A549 (cell line): ENCODE results near the gene ENO4.

Experiments
- CEBPB ChIP-seq, 2 experiments: fragments of >200 bp in 1 of 2; sonication (Bioruptor Twin) in 1 of 2; formaldehyde crosslinking in 1 of 2; IDR thresholded peaks; 2 replicates each; pipeline ENCODE4 v1.6.1; 2012 to 2016
- CTCF ChIP-seq: fragments of >200 bp; sonication (Bioruptor Twin); formaldehyde crosslinking; IDR thresholded peaks from 3 replicates; pipeline ENCODE4 v1.5.1; 2016
- EP300 ChIP-seq, 2 experiments: fragments of >200 bp; sonication (Bioruptor Twin); formaldehyde crosslinking; IDR thresholded peaks; 2 replicates in 1 of 2; 3 replicates in 1 of 2; pipeline ENCODE4 v1.6.1; 2016 to 2017
- JUNB ChIP-seq: fragments of >200 bp; sonication (Bioruptor Twin); formaldehyde crosslinking; IDR thresholded peaks from 2 replicates; pipeline ENCODE4 v1.6.1; 2016
- POLR2A ChIP-seq: IDR thresholded peaks from 2 replicates; pipeline ENCODE4 v1.6.1; 2012; ENCODE audit warnings: mild to moderate bottlenecking, low read length
- USF2 ChIP-seq: fragments of 450-650 bp; IDR thresholded peaks from 2 replicates; pipeline ENCODE4 v1.6.1; 2014; ENCODE audit warnings: antibody characterized with exemption

DNA sequence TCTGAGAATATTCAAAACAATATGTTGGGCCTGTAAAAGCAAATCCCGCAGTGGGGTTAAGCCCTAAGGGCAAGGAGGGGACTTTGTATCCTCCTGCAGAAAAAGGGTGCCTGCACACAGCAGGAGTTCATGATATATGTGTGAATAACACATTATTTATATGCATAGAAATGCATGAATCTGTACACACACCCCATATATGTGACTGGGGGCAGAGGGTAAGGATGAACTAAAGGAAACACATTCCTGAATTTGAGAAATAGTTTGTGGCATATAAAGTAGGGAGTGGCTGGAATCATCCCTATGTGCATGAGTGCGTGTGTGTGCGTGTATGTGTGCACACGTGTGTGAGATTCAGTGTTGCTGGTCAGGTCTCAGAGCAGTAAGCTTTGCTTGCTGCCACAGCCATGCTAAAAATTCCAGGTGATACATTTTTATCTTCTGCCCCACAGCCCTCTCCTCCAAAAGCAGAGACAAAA, 18.9 kb downstream of the ENO4 start:
- TF ChIP-seq CTCF (no peak), USF2 (no peak), CEBPB (IDR thresholded peaks at IDR 0.05) (no peak), JUNB (no peak), EP300 (IDR thresholded peaks at IDR 0.05) (no peak), POLR2A (no peak)
